Measurements from ENCODE around the gene VTA1.
"Not testable (repeated sequence)": the region's sequence is repeated elsewhere in the genome, so short reads cannot be mapped to it uniquely, and the experiment has no call there.

Gene VTA1

GRCh38 chr6:142229518-142230270, 82.6 kb downstream of the VTA1 start:
- not testable (repeated sequence) for DNase-seq

- peak; percentile 12 for DNase-seq
Observed at GRCh38 chr6:142232206-142233044, 85.4 kb downstream of the VTA1 start.

GRCh38 chr6:142233945-142234682, 87.1 kb downstream of the VTA1 start:
- DNase-seq = no peak

- no peak for DNase-seq
Observed at GRCh38 chr6:142235272-142235671, 88.2 kb downstream of the VTA1 start.

- no peak for DNase-seq
Observed at GRCh38 chr6:142235791-142236190, 88.7 kb downstream of the VTA1 start.

- DNase-seq = no peak
Observed at GRCh38 chr6:142236691-142237090, 89.6 kb downstream of the VTA1 start.

GRCh38 chr6:142238881-142239280, 91.8 kb downstream of the VTA1 start:
- no peak for DNase-seq

GRCh38 chr6:142240179-142240578, 93.1 kb downstream of the VTA1 start:
- no peak for DNase-seq

- DNase-seq = no peak
Observed at GRCh38 chr6:142241061-142241460, 94.0 kb downstream of the VTA1 start.

- DNase-seq = no peak
Observed at GRCh38 chr6:142242269-142242668, 95.2 kb downstream of the VTA1 start.

GRCh38 chr6:142246960-142247359, 99.9 kb downstream of the VTA1 start:
- no peak for DNase-seq

GRCh38 chr6:142249266-142249665, 102.2 kb downstream of the VTA1 start:
- DNase-seq = no peak

- no peak for DNase-seq
Observed at GRCh38 chr6:142251930-142252445, 104.9 kb downstream of the VTA1 start.

- no peak for DNase-seq
Observed at GRCh38 chr6:142254513-142254912, 107.5 kb downstream of the VTA1 start.

- DNase-seq = no peak
Observed at GRCh38 chr6:142255785-142256184, 108.7 kb downstream of the VTA1 start.

- no peak for DNase-seq
Observed at GRCh38 chr6:142258305-142258704, 111.2 kb downstream of the VTA1 start.

- no peak for DNase-seq
Observed at GRCh38 chr6:142258757-142259156, 111.7 kb downstream of the VTA1 start.

- DNase-seq = no peak
Observed at GRCh38 chr6:142260748-142261147, 113.7 kb downstream of the VTA1 start.

- DNase-seq = no peak
Observed at GRCh38 chr6:142262231-142262630, 115.2 kb downstream of the VTA1 start.

GRCh38 chr6:142265476-142265875, 118.4 kb downstream of the VTA1 start:
- DNase-seq = no peak

GRCh38 chr6:142266060-142266459, 119.0 kb downstream of the VTA1 start:
- DNase-seq = no peak

- no peak for DNase-seq
Observed at GRCh38 chr6:142271476-142271875, 124.4 kb downstream of the VTA1 start.

Measured in activated CD4-positive, alpha-beta T cell treated with anti-CD3 and anti-CD28 coated beads, Interleukin-10, Interleukin-2, amounts not matched to agents 100 ng/mL and 50 ng/mL, durations not matched to agents 16 hours and 8 hours (primary cell).